GM06990 (cell line): Measurements from ENCODE around the gene BEGAIN.

Experiments
- DNase-seq: peaks from one replicate; pipeline ENCODE4 v3.0.0-alpha.2; 2011; ENCODE audit not compliant: insufficient read length; ENCODE audit errors: extremely low read depth
- H3K27me3 ChIP-seq: replicated peaks from 2 replicates; pipeline ENCODE4 v1.6.0; 2011; ENCODE audit warnings: low read length; ENCODE audit not compliant: control insufficient read depth, insufficient read depth
- H3K36me3 ChIP-seq: 2 replicates; pipeline ENCODE4 v1.5.1; 2011; ENCODE audit warnings: low read length; ENCODE audit not compliant: control insufficient read depth, insufficient read depth
- H3K4me3 ChIP-seq: replicated peaks from 2 replicates; pipeline ENCODE4 v1.5.1; 2011; ENCODE audit warnings: low read depth, mild to moderate bottlenecking, control low read depth, low read length
- TF ChIP-seq, protein P1 (sequence below): IDR thresholded peaks from 2 replicates; pipeline ENCODE4 v1.5.1; 2011; ENCODE audit warnings: low read length, control low read depth, mild to moderate bottlenecking, inconsistent platforms; ENCODE audit not compliant: insufficient read depth, poor library complexity, severe bottlenecking

BEGAIN gene

DNA sequence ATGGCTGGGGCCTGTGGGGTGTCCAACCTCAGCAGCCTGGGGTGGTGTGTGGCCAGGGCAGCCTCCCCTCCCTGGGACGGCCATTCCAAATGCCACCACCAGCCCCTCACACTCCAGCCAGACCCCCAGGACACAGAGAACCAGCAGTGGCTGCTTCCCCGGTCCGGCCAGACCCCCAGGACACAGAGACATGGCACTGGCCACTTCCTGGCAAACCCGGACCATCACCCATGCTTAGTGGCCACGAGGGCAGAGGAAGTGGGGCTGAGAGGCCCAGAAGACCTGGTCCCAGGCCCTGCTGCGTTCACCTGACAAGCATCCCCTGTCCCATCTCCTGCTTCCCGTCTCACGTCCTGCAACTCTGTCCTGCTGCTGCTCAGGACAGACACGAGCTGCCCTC is 26.7 kb downstream of the BEGAIN start:
- DNase-seq: no peak
- Histone ChIP-seq H3K27me3 (no peaks in the 10 kb centered on the region; the same call in 1 of the 2 replicates), H3K36me3 (no peaks in the 10 kb centered on the region), H3K4me3 (no peak overlapping the region)
- TF ChIP-seq, protein P1, sequence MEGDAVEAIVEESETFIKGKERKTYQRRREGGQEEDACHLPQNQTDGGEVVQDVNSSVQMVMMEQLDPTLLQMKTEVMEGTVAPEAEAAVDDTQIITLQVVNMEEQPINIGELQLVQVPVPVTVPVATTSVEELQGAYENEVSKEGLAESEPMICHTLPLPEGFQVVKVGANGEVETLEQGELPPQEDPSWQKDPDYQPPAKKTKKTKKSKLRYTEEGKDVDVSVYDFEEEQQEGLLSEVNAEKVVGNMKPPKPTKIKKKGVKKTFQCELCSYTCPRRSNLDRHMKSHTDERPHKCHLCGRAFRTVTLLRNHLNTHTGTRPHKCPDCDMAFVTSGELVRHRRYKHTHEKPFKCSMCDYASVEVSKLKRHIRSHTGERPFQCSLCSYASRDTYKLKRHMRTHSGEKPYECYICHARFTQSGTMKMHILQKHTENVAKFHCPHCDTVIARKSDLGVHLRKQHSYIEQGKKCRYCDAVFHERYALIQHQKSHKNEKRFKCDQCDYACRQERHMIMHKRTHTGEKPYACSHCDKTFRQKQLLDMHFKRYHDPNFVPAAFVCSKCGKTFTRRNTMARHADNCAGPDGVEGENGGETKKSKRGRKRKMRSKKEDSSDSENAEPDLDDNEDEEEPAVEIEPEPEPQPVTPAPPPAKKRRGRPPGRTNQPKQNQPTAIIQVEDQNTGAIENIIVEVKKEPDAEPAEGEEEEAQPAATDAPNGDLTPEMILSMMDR: no peak

DNA sequence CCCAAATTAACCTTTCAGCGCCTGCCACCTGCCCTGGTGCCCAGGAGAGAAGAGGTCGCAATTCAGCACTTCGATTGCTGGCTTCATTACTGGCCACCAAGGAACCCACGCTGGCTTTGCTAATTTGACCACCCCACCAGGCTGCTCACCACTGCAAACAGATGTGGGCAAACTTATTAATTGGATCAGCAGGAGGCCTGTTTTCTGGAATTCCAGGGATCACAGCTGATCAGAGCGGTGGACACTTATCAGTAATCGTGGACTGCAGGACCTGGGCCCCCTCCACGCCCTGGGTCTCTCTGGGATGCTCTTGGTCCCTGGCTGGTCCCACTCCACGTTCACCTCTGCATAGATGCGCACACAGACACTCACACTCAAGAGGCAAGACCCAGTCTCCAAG is 27.8 kb downstream of the BEGAIN start:
- TF ChIP-seq, protein P1: no peak
- H3K36me3 ChIP-seq: no peaks in the 10 kb centered on the region
- H3K27me3 ChIP-seq: no peaks in the 10 kb centered on the region; the same call in 1 of the 2 replicates
- H3K4me3 ChIP-seq: no peak overlapping the region
- DNase-seq: no peak

DNA sequence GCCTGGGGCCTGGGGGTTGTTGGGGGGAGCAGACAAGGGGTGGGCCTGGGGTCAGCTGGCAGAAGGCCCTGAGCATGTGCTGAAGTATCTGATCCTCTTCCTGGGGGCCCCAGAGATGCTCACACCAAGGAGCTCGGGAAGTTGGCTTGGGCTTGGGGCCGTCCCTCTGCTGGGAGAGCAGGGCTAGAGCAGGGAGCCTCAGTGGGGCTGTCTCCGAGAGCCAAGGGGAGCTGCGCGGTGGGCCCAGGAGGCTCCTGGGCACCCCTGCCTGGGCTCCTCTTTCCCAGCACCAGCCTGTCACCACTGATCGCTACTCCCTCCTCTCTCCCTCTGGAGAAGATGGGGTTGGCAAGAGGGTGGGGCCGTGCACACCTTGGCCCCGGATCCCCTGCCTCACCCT is 28.3 kb downstream of the BEGAIN start:
- Histone ChIP-seq H3K27me3 (no peaks in the 10 kb centered on the region; the same call in 1 of the 2 replicates), H3K36me3 (no peaks in the 10 kb centered on the region), H3K4me3 (no peak overlapping the region)
- TF ChIP-seq, protein P1: no peak
- DNase-seq: no peak

DNA sequence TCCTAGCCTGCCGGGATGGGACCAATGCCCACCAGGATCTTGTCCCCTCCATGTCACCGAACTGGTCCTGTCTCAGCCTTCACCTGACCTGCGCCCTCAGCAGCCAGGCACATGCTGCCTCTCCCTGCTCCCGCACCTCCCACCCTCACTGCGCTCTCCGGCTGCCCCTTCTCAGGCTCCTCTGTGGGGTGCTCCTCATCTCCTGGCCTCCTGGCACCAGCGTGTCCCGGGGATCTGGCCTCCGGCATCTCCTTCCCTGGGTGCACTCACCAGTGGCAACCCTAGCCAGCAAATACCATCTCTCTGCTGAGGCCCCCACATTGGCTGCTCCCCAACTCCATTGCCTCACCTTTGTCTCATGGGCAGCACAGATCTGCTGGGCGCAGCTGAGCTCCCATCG is 29.0 kb downstream of the BEGAIN start:
- Histone ChIP-seq H3K4me3 (no peak overlapping the region), H3K27me3 (no peaks in the 10 kb centered on the region; the same call in 1 of the 2 replicates), H3K36me3 (no peaks in the 10 kb centered on the region)
- TF ChIP-seq, protein P1: no peak
- DNase-seq: no peak

DNA sequence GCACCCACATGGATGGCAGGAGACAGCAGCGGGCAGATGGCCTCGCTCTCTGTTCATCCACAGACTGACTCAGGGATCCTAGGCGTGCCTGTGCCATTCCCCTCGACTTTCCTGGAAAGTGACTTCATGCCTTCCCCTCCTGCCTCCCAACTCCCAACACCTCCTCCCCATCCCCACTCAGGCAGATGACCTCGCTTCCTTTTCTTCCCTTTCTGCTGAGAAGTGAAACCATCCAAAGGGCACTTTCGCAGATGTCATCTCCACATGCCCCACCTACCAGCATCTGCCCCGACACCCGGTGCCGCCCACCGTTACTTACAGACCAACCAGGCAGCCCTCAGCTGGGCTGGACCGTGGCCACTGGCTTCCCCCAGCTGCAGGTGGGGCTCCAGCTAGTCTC is 29.6 kb downstream of the BEGAIN start:
- Histone ChIP-seq H3K27me3 (no peaks in the 10 kb centered on the region; the same call in 1 of the 2 replicates), H3K4me3 (no peak overlapping the region), H3K36me3 (no peaks in the 10 kb centered on the region)
- no peak for DNase-seq
- TF ChIP-seq, protein P1: no peak

DNA sequence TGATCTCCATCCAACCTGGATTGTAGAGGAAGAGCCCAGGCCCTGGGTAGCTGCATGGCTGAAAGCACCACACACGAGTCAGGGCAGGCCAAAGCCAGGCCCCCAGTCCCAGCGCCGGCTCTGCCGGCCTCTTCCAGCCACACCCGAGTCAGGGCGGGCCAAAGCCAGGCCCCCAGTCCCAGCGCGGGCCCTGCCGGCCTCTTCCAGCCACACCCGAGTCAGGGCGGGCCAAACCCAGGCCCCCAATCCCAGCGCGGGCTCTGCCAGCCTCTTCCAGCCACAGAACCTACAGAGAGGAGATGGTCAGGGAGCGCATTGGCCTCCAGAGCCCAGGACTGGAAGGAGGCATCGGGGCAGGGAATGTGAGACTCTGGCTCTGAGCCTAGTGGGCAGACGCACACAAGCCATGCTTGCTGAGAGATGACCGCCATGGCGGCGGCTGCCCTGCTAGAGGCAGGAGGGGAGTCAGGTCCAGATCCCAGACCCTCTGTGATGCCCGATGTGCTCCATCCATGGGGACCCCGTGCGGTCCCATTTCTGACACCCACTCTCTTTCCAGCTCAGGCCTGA is 30.2 kb downstream of the BEGAIN start:
- DNase-seq: no peak
- no peaks in the 10 kb centered on the region for H3K36me3 ChIP-seq
- TF ChIP-seq, protein P1: no peak
- no peaks in the 10 kb centered on the region; the same call in none of the 2 replicates for H3K27me3 ChIP-seq
- H3K4me3 ChIP-seq: no peak overlapping the region
